HEK293 (cell line): ENCODE results near the gene SMCO4.

Experiments
- CTCF ChIA-PET: fragments of 350-600 bp; formaldehyde crosslinking; extraction: SDS; loops from one replicate; lab custom pipeline; 2021; ENCODE audit warnings: antibody characterized with exemption; lab: Yijun Ruan, JAX
- POLR2A ChIA-PET: fragments of 300-600 bp; formaldehyde crosslinking; extraction: SDS; loops from one replicate; lab custom pipeline; 2020; ENCODE audit warnings: antibody characterized with exemption, inconsistent platforms; lab: Yijun Ruan, JAX
- H3K27ac ChIP-seq: fragments of 200-500 bp; sonication (Bioruptor generic); 2 replicates; pipeline ENCODE4 v1.5.1; 2014; ENCODE audit warnings: low read depth, low read length, control low read depth, inconsistent platforms; ENCODE audit errors: extremely low read depth
- H3K36me3 ChIP-seq, 2 experiments: fragments of 200-500 bp in 1 of 2; sonication (Bioruptor generic) in 1 of 2; 1 replicate in 1 of 2; 2 replicates in 1 of 2; pipeline ENCODE4 v1.5.1; 2014 to 2017; ENCODE audit warnings: inconsistent platforms in 2 of 2, low read length in 2 of 2; ENCODE audit not compliant: control insufficient read depth in 2 of 2, insufficient read depth in 1 of 2
- H3K4me1 ChIP-seq: fragments of 200-500 bp; sonication (Bioruptor generic); 2 replicates; pipeline ENCODE4 v1.5.1; 2014; ENCODE audit warnings: mild to moderate bottlenecking, low read length, inconsistent platforms; ENCODE audit not compliant: control insufficient read depth, insufficient read depth
- H3K4me3 ChIP-seq: 2 replicates; pipeline ENCODE4 v1.5.1; 2011; ENCODE audit warnings: low read depth, mild to moderate bottlenecking, control low read depth, low read length, moderate library complexity
- H3K9me3 ChIP-seq: fragments of 200-500 bp; sonication (Bioruptor generic); 2 replicates; pipeline ENCODE4 v1.5.1; 2014; ENCODE audit warnings: low read depth, low read length, inconsistent platforms; ENCODE audit not compliant: control insufficient read depth, insufficient read depth
- BCL11B ChIP-seq: fragments of 450-650 bp; formaldehyde crosslinking; IDR thresholded peaks from 2 replicates; pipeline ENCODE4 v1.5.1; 2016; ENCODE audit warnings: low read depth, missing biosample characterization, missing genetic modification characterization
- EGR2 ChIP-seq: fragments of 450-650 bp; formaldehyde crosslinking; IDR thresholded peaks from 2 replicates; pipeline ENCODE4 v1.5.1; 2016; ENCODE audit warnings: low read depth, missing biosample characterization, missing genetic modification characterization
- ELK4 ChIP-seq: IDR thresholded peaks from 2 replicates; pipeline ENCODE4 v1.6.1; 2011; ENCODE audit warnings: mild to moderate bottlenecking, low read depth, low read length, borderline replicate concordance
- KLF10 ChIP-seq: fragments of 450-650 bp; IDR thresholded peaks from 2 replicates; pipeline ENCODE4 v1.5.1; 2018; ENCODE audit warnings: missing biosample characterization, mild to moderate bottlenecking, missing genetic modification characterization
- KLF16 ChIP-seq: fragments of 450-650 bp; formaldehyde crosslinking; IDR thresholded peaks from 2 replicates; pipeline ENCODE4 v1.5.1; 2017; ENCODE audit warnings: missing biosample characterization, missing genetic modification characterization
- MZF1 ChIP-seq: fragments of 450-650 bp; formaldehyde crosslinking; IDR thresholded peaks from 2 replicates; pipeline ENCODE4 v1.5.1; 2017; ENCODE audit warnings: missing biosample characterization, missing genetic modification characterization, borderline replicate concordance
- PATZ1 ChIP-seq: fragments of 450-650 bp; formaldehyde crosslinking; IDR thresholded peaks from 2 replicates; pipeline ENCODE4 v1.5.1; 2016; ENCODE audit warnings: missing biosample characterization, missing genetic modification characterization
- ZNF114 ChIP-seq: fragments of 450-650 bp; formaldehyde crosslinking; IDR thresholded peaks from 2 replicates; pipeline ENCODE4 v1.5.0; 2017; ENCODE audit warnings: missing biosample characterization, missing genetic modification characterization
- ZNF169 ChIP-seq: fragments of 450-650 bp; formaldehyde crosslinking; IDR thresholded peaks from 2 replicates; pipeline ENCODE4 v1.5.1; 2016; ENCODE audit warnings: missing biosample characterization, missing genetic modification characterization
- ZNF174 ChIP-seq: fragments of 450-650 bp; formaldehyde crosslinking; IDR thresholded peaks from 2 replicates; pipeline ENCODE4 v1.5.0; 2017; ENCODE audit warnings: missing biosample characterization, mild to moderate bottlenecking, missing genetic modification characterization
- ZNF202 ChIP-seq: fragments of 450-650 bp; formaldehyde crosslinking; IDR thresholded peaks from 2 replicates; pipeline ENCODE4 v1.5.1; 2016; ENCODE audit warnings: missing biosample characterization, missing genetic modification characterization, borderline replicate concordance
- ZNF239 ChIP-seq: fragments of 450-650 bp; formaldehyde crosslinking; IDR thresholded peaks from 2 replicates; pipeline ENCODE4 v1.5.1; 2016; ENCODE audit warnings: missing biosample characterization, missing genetic modification characterization
- ZNF335 ChIP-seq: fragments of 450-650 bp; formaldehyde crosslinking; conservative IDR thresholded peaks from 2 replicates; pipeline ENCODE4 v1.5.1; 2016; ENCODE audit warnings: missing biosample characterization, missing genetic modification characterization
- ZNF549 ChIP-seq: fragments of 450-650 bp; IDR thresholded peaks from 2 replicates; pipeline ENCODE4 v1.5.1; 2018; ENCODE audit warnings: missing biosample characterization, missing genetic modification characterization, mild to moderate bottlenecking, inconsistent platforms, moderate library complexity
- ZNF830 ChIP-seq: fragments of 450-650 bp; IDR thresholded peaks from 2 replicates; pipeline ENCODE4 v1.5.0; 2018; ENCODE audit warnings: missing biosample characterization, missing genetic modification characterization, low read depth, mild to moderate bottlenecking, moderate library complexity
- TF ChIP-seq, protein P1 (sequence below): fragments of 450-650 bp; formaldehyde crosslinking; IDR thresholded peaks from 2 replicates; pipeline ENCODE4 v1.5.1; 2016; ENCODE audit warnings: missing biosample characterization, missing genetic modification characterization, borderline replicate concordance
- TF ChIP-seq, protein P2 (sequence below): fragments of 450-650 bp; formaldehyde crosslinking; IDR thresholded peaks from 2 replicates; pipeline ENCODE4 v1.5.1; 2016; ENCODE audit warnings: missing biosample characterization, missing genetic modification characterization

Gene SMCO4

DNA sequence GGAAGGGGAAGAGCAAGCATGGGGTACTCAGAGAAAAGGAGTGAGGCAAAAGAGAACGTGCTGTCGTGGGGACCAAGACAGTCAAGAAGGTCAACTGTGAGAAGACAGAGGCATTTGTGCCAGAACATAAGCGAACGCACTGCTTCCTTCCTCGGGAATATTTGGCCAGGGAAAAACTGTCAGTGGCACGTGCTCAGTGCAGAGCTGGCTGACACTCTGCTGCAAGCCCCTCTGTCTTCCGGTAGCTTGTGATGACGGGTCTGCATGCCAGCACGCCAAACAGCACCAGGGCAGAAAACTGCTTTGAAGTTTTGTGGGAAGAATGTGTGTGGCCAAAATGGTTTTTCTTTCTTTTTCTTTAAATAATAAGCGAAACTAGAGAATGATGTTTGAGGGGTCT lies 60.6 kb downstream of the SMCO4 start (continued):
- no peak for TF ChIP-seq PATZ1 (tag by site-specific recombination)
- TF ChIP-seq MZF1: no peak
- no peak for TF ChIP-seq ZNF239 (tag by site-specific recombination)
- no peak for TF ChIP-seq ZNF114 (tag by site-specific recombination)
- TF ChIP-seq, protein P1, sequence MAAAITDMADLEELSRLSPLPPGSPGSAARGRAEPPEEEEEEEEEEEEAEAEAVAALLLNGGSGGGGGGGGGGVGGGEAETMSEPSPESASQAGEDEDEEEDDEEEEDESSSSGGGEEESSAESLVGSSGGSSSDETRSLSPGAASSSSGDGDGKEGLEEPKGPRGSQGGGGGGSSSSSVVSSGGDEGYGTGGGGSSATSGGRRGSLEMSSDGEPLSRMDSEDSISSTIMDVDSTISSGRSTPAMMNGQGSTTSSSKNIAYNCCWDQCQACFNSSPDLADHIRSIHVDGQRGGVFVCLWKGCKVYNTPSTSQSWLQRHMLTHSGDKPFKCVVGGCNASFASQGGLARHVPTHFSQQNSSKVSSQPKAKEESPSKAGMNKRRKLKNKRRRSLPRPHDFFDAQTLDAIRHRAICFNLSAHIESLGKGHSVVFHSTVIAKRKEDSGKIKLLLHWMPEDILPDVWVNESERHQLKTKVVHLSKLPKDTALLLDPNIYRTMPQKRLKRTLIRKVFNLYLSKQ (tag by site-specific recombination): no peak

- Histone ChIP-seq H3K36me3 (peaks cover 0 to 5% of the 10 kb centered on the region in 2 experiments; a peak in 1 of 3 replicates), H3K4me1 (no peaks in the 10 kb centered on the region), H3K4me3 (no peak overlapping the region), H3K27ac (no peak overlapping the region), H3K9me3 (no peaks in the 10 kb centered on the region)
- CTCF ChIA-PET: no interaction called here
- no peak for TF ChIP-seq KLF16 (tag by site-specific recombination)
- TF ChIP-seq, protein P2, sequence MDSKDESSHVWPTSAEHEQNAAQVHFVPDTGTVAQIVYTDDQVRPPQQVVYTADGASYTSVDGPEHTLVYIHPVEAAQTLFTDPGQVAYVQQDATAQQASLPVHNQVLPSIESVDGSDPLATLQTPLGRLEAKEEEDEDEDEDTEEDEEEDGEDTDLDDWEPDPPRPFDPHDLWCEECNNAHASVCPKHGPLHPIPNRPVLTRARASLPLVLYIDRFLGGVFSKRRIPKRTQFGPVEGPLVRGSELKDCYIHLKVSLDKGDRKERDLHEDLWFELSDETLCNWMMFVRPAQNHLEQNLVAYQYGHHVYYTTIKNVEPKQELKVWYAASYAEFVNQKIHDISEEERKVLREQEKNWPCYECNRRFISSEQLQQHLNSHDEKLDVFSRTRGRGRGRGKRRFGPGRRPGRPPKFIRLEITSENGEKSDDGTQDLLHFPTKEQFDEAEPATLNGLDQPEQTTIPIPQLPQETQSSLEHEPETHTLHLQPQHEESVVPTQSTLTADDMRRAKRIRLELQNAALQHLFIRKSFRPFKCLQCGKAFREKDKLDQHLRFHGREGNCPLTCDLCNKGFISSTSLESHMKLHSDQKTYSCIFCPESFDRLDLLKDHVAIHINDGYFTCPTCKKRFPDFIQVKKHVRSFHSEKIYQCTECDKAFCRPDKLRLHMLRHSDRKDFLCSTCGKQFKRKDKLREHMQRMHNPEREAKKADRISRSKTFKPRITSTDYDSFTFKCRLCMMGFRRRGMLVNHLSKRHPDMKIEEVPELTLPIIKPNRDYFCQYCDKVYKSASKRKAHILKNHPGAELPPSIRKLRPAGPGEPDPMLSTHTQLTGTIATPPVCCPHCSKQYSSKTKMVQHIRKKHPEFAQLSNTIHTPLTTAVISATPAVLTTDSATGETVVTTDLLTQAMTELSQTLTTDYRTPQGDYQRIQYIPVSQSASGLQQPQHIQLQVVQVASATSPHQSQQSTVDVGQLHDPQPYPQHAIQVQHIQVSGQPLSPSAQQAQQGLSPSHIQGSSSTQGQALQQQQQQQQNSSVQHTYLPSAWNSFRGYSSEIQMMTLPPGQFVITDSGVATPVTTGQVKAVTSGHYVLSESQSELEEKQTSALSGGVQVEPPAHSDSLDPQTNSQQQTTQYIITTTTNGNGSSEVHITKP (tag by site-specific recombination): no peak
- TF ChIP-seq ZNF830 (tag by site-specific recombination): no peak
- TF ChIP-seq BCL11B (tag by site-specific recombination): no peak
- TF ChIP-seq ZNF549 (tag by site-specific recombination): no peak
- POLR2A ChIA-PET: no interaction called here
Measured at GRCh38 chr11:93481696-93482095, 61.5 kb downstream of the SMCO4 start.

GRCh38 chr11:93481279-93481678 lies 61.9 kb downstream of the SMCO4 start:
- no peak overlapping the region for H3K4me3 ChIP-seq
- CTCF ChIA-PET: no interaction called here

More at GRCh38 chr11:93481279-93481678, 61.9 kb downstream of the SMCO4 start:
- Histone ChIP-seq H3K27ac (no peak overlapping the region), H3K4me1 (no peaks in the 10 kb centered on the region)
- TF ChIP-seq ZNF169 (no peak), ZNF202 (no peak), ZNF174 (tag by site-specific recombination) (no peak), KLF10 (tag by site-specific recombination) (no peak), EGR2 (tag by site-specific recombination) (peak; percentile 31; the same call in 1 of the 2 replicates), ELK4 (no peak), ZNF335 (tag by site-specific recombination) (no peak)
- TF ChIP-seq, all 188 proteins: peak for 1
- POLR2A ChIA-PET: no interaction called here
- Histone ChIP-seq H3K9me3 (no peaks in the 10 kb centered on the region), H3K36me3 (peaks cover 0 to 5% of the 10 kb centered on the region in 2 experiments; a peak in 1 of 3 replicates)
